ENCODE data around the gene CTNNA2. TPM values are rescaled to one million over a fixed set of nuclear protein-coding genes. Genes with fewer than 3 reads are reported as not detected.
"Not testable (repeated sequence)": the region's sequence is repeated elsewhere in the genome, so short reads cannot be mapped to it uniquely, and the experiment has no call there.

Gene CTNNA2
- total and polyA plus RNA-seq, 9 donors = 0.32 to 1.4 (median 0.37) TPM; not detected in 3

DNA sequence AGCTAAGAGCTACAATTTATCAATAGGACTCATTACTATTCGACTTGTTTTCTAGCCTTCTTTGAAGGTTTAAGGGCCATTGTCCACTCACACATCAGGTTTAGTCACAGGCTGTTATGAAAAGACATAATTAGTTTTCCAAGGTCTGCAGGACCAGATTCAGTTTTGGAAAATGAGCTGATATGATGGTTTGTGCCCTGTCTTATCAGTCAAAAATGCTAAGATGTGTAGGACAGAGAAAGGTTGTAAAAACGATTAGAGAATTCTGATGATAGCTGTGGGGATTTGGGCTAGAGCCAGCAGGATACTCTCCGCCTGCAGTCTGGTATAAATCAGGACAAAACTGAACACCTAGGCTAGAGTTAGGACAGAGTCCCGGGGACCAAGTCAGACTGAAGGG lies 578.4 kb downstream of the CTNNA2 start:
- DNase-seq = no peak
- H3K27me3 ChIP-seq = no peaks in the 10 kb centered on the region
- H3K4me1 ChIP-seq (ENCODE audit: insufficient read depth) = no peaks in the 10 kb centered on the region
- no peak overlapping the region for H3K4me3 ChIP-seq
- H3K9me3 ChIP-seq = no peaks in the 10 kb centered on the region
- no peak for TF ChIP-seq EP300 (IDR thresholded peaks at IDR 0.05)
- TF ChIP-seq POLR2A (IDR thresholded peaks at IDR 0.05) = no peak
- TF ChIP-seq, protein P1, sequence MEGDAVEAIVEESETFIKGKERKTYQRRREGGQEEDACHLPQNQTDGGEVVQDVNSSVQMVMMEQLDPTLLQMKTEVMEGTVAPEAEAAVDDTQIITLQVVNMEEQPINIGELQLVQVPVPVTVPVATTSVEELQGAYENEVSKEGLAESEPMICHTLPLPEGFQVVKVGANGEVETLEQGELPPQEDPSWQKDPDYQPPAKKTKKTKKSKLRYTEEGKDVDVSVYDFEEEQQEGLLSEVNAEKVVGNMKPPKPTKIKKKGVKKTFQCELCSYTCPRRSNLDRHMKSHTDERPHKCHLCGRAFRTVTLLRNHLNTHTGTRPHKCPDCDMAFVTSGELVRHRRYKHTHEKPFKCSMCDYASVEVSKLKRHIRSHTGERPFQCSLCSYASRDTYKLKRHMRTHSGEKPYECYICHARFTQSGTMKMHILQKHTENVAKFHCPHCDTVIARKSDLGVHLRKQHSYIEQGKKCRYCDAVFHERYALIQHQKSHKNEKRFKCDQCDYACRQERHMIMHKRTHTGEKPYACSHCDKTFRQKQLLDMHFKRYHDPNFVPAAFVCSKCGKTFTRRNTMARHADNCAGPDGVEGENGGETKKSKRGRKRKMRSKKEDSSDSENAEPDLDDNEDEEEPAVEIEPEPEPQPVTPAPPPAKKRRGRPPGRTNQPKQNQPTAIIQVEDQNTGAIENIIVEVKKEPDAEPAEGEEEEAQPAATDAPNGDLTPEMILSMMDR (IDR thresholded peaks at IDR 0.05) = no peak
- intact Hi-C loops (cut with DNase I) = no loop called here
- no peak overlapping the region for H3K27ac ChIP-seq
- 31 to 38% (median 36%) methylated on average over 4 of the region's 4 CpGs for WGBS, 3 donors
- no peaks in the 10 kb centered on the region for H3K36me3 ChIP-seq

DNA sequence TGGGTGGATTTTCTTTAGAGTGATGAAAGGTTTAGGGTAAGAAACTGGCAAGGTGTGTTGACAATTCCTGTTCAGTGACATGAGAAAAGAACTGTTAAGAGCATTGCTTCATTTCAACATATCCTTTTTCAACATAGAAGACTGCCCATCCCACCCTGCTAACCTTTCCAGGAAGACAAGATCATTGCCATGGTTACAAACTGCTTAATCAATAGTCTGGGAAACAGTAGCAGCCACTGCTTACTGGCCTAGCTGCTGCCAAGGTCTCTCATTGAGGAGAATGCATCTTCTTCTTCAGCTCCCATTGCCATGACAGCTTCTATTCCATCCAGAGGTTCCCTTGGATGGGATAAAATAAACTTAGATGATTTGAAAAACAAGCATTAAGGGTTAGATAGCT lies 579.6 kb downstream of the CTNNA2 start:
- no peaks in the 10 kb centered on the region for H3K27me3 ChIP-seq
- H3K27ac ChIP-seq = no peak overlapping the region
- TF ChIP-seq POLR2A (IDR thresholded peaks at IDR 0.05) = no peak
- TF ChIP-seq EP300 (IDR thresholded peaks at IDR 0.05) = no peak
- TF ChIP-seq, protein P1 (IDR thresholded peaks at IDR 0.05) = no peak
- intact Hi-C loops (cut with DNase I) = no loop called here
- H3K4me1 ChIP-seq (ENCODE audit: insufficient read depth) = no peaks in the 10 kb centered on the region
- no peaks in the 10 kb centered on the region for H3K36me3 ChIP-seq
- no peaks in the 10 kb centered on the region for H3K9me3 ChIP-seq
- no peak overlapping the region for H3K4me3 ChIP-seq
- no peak for DNase-seq

DNA sequence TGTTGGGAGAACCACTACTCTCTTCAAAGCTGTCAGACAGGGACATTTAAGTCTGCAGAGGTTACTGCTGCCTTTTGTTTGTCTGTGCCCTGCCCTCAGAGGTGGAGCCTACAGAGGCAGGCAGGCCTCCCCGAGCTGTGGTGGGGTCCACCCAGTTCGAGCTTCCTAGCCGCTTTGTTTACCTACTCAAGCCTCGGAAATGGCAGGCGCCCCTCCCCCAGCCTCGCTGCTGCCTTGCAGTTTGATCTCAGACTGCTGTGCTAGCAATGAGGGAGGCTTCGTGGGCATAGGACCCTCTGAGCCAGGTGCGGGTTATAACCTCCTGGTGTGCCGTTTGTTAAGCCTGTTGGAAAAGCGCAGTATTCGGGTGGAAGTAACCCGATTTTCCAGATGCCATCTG lies 585.7 kb downstream of the CTNNA2 start:
- not testable (repeated sequence) for H3K36me3 ChIP-seq; H3K4me1 ChIP-seq (ENCODE audit: insufficient read depth); DNase-seq

DNA sequence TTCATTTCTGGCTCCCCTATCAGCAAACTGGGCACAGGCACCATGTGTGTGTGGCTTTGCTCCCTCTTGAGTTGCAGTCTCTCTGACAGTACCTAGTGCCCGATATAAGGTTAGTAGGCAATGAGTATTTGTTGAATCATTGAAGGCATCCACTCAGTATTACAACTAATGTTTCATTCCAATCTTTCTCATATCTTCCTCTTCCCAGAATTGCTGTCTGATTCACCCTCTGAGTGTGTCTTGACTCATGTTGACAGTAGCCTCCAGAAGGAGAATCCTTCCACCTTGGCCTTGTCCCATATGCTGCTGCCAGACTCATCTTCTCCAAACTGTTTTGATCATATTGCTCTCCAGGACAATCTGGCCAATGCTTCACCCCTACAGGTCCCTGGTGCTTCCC lies 589.2 kb downstream of the CTNNA2 start:
- Histone ChIP-seq H3K4me1 (ENCODE audit: insufficient read depth) (no peaks in the 10 kb centered on the region), H3K9me3 (no peaks in the 10 kb centered on the region), H3K36me3 (no peaks in the 10 kb centered on the region), H3K27ac (no peak overlapping the region), H3K4me3 (no peak overlapping the region), H3K27me3 (no peaks in the 10 kb centered on the region)
- TF ChIP-seq POLR2A (IDR thresholded peaks at IDR 0.05) (no peak), EP300 (IDR thresholded peaks at IDR 0.05) (no peak)
- TF ChIP-seq, protein P1 (IDR thresholded peaks at IDR 0.05) = no peak
- DNase-seq = no peak
- 48 to 91% (median 82%) methylated on average over 1 of the region's 1 CpG for WGBS, 3 donors
- intact Hi-C loops (cut with DNase I) = no loop called here

More for the DNA sequence above, 585.7 kb downstream of the CTNNA2 start:
- H3K9me3 ChIP-seq; H3K27ac ChIP-seq; H3K27me3 ChIP-seq; H3K4me3 ChIP-seq; intact Hi-C loops (cut with DNase I): not testable (repeated sequence)
- WGBS, 3 donors = 86 to 89% (median 88%) methylated on average over 12 of the region's 12 CpGs

- 74 to 81% (median 81%) methylated on average over 7 of the region's 7 CpGs for WGBS, 3 donors
- no peak overlapping the region for H3K4me3 ChIP-seq
- H3K27me3 ChIP-seq = no peaks in the 10 kb centered on the region
- no peaks in the 10 kb centered on the region for H3K9me3 ChIP-seq
- no peak for DNase-seq
- no peak overlapping the region for H3K27ac ChIP-seq
- no peaks in the 10 kb centered on the region for H3K36me3 ChIP-seq
- H3K4me1 ChIP-seq (ENCODE audit: insufficient read depth) = no peaks in the 10 kb centered on the region
- intact Hi-C loops (cut with DNase I) = no loop called here
- no peak for TF ChIP-seq EP300 (IDR thresholded peaks at IDR 0.05)
- TF ChIP-seq, protein P1 (IDR thresholded peaks at IDR 0.05) = no peak
- TF ChIP-seq POLR2A (IDR thresholded peaks at IDR 0.05) = no peak
Measured at GRCh38 chr2:80105015-80105640, 592.3 kb downstream of the CTNNA2 start.
